Superior temporal gyrus (tissue), 1 donor: ENCODE measurements around the gene C16orf92.
A peak's percentile ranks its signal among the peaks of the same experiment; 100 is the strongest.

Experiments
- DNase-seq: peaks from one replicate; pipeline ENCODE4 v3.0.0-alpha.2; 2016; ENCODE audit errors: extremely low spot score

Gene C16orf92

GRCh38 chr16:30022887-30023286 lies at the start of gene C16orf92:
C16orf92 (plus strand) TSS chr16:30023198; CDS start chr16:30023341, 143 bp downstream.
- DNase-seq: no peak

GRCh38 chr16:29973384-29974246 lies 49.4 kb upstream of the C16orf92 start, which contains the start of gene TAOK2:
TAOK2 (plus strand) TSS chr16:29973868; CDS start chr16:29977773, 3,905 bp downstream.
- peak; percentile 98 for DNase-seq

- peak; percentile 14 for DNase-seq
Measured at GRCh38 chr16:29974291-29975133, 48.5 kb upstream of the C16orf92 start.

GRCh38 chr16:29975134-29975538 lies 47.9 kb upstream of the C16orf92 start:
- no peak for DNase-seq

- peak; percentile 11 for DNase-seq
Measured at GRCh38 chr16:29975811-29976511, 47.0 kb upstream of the C16orf92 start.

- DNase-seq: no peak
Measured at GRCh38 chr16:29977063-29977825, 45.8 kb upstream of the C16orf92 start.

- no peak for DNase-seq
Measured at GRCh38 chr16:29978081-29978480, 44.9 kb upstream of the C16orf92 start.

- DNase-seq: no peak
Measured at GRCh38 chr16:29978564-29979270, 44.3 kb upstream of the C16orf92 start.

GRCh38 chr16:29982560-29983419 lies 40.2 kb upstream of the C16orf92 start:
- no peak for DNase-seq

- no peak for DNase-seq
Measured at GRCh38 chr16:29983420-29984136, 39.4 kb upstream of the C16orf92 start.

GRCh38 chr16:29984137-29984763 lies 38.7 kb upstream of the C16orf92 start:
- DNase-seq: no peak

GRCh38 chr16:29984764-29985147 lies 38.2 kb upstream of the C16orf92 start:
- DNase-seq: no peak

- no peak for DNase-seq
Measured at GRCh38 chr16:29985271-29985811, 37.7 kb upstream of the C16orf92 start.

- no peak for DNase-seq
Measured at GRCh38 chr16:29986231-29986630, 36.8 kb upstream of the C16orf92 start.

- DNase-seq: no peak
Measured at GRCh38 chr16:29986931-29987330, 36.1 kb upstream of the C16orf92 start.

GRCh38 chr16:29987371-29988085 lies 35.5 kb upstream of the C16orf92 start:
- DNase-seq: no peak

GRCh38 chr16:29988346-29989075 lies 34.5 kb upstream of the C16orf92 start:
- DNase-seq: no peak
